Measurements from ENCODE around the gene ADD3.

Gene ADD3

DNA sequence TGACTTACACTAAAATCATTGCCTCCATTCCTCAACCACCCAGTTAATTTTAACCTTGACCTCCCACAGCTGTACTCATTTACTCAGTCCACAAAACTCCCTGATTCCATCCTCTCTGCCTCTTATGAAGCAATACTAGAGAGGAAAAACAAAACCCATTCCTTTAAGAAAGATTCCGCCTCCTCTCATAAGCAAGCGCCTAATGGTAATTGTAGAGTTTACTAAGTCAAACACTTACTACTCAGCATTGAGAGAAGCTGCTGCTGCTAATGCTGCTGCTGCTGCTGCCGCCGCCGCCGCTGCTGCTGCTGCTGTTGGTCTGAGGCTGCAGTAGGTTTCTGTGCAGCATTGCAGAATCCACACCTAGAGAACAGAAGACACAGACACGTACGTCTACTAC is 2.1 kb upstream of the ADD3 start:
- H3K4me3 ChIP-seq (replicated peaks in 1 of 2; ENCODE audit: low read depth in 2 of 2, low read length in 2 of 2) = peak overlapping the region; percentile 81 to 83
- DNase-seq (ENCODE audit: low read depth in 2 of 2) = peak; percentile 85 to 87

DNA sequence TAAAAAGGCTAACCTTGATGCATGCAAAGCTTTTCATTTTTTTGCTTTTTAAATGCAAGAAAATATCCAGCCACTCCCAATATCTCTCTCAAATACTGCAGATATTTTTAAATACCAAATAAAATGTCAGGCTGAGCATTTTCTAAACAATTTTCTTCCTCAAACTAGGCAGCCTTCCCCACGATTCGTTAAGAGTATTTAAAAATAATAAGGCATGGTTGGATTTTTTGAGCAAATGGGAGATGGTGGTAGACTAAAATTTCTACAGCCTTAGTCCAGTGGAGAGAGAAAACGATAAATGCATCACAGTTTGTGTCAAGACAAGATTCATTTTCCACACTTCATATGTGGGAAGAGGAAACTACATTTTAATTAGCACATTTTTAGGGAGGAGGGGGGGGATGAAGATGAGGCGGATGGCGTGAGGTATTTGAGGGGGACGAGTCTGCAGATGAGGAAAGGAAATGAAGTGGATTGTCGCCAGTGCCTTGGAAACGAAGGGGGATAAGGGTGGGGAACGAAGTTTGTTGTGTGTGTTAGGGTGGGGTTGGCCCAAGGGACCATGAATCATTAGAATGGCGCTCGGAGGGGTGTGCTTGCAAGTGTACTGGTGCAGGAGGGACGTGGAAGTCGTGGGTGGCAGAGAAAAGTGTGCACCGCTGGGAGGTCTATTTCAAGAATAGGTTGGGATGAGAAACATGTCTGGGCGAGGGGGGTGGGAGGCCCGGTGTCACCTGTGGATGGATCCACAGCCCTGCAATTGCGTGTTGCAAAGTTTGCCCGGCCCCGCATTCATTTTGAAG is 1.2 kb upstream of the ADD3 start:
- TF ChIP-seq, protein P1, sequence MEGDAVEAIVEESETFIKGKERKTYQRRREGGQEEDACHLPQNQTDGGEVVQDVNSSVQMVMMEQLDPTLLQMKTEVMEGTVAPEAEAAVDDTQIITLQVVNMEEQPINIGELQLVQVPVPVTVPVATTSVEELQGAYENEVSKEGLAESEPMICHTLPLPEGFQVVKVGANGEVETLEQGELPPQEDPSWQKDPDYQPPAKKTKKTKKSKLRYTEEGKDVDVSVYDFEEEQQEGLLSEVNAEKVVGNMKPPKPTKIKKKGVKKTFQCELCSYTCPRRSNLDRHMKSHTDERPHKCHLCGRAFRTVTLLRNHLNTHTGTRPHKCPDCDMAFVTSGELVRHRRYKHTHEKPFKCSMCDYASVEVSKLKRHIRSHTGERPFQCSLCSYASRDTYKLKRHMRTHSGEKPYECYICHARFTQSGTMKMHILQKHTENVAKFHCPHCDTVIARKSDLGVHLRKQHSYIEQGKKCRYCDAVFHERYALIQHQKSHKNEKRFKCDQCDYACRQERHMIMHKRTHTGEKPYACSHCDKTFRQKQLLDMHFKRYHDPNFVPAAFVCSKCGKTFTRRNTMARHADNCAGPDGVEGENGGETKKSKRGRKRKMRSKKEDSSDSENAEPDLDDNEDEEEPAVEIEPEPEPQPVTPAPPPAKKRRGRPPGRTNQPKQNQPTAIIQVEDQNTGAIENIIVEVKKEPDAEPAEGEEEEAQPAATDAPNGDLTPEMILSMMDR (IDR thresholded peaks at IDR 0.05; ENCODE audit: low read depth, low read length) = no peak
- H3K4me3 ChIP-seq (replicated peaks in 1 of 2; ENCODE audit: low read depth in 2 of 2, low read length in 2 of 2) = peak overlapping the region; percentile 81 to 83
- DNase-seq (ENCODE audit: low read depth in 2 of 2) = peak; percentile 86 to 93

More for the DNA sequence above, 2.1 kb upstream of the ADD3 start:
- TF ChIP-seq, protein P1 (IDR thresholded peaks at IDR 0.05; ENCODE audit: low read depth, low read length) = no peak

DNA sequence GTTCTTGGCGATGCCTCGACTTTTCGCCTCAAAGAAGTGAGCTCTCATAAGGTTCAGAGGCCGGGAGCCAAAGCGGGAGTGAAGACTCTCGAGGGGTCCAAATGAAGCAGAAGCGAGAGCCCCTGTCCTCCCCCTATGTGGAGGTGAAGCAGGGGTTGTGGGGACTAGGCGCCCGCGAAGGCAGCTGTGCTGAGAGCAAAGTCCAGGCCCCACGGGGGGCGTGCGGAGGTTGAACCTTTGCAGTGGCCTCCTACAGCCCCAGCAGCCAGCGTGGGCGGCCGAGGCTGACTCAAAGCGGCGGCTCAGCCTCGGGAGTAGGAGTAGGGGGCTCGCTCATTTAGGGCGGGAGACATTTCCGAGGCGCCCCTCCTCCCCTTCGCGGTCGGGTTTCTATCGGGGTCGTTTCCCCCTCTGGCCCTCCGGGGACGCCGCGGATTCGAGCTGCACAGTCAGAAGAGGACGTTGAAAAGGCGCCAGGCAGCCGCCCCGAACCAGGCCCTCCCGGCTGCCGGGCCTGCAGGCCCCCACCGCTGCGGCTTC is 553 bp upstream of the ADD3 start:
- TF ChIP-seq, protein P1 (IDR thresholded peaks at IDR 0.05; ENCODE audit: low read depth, low read length) = no peak
- H3K4me3 ChIP-seq (replicated peaks in 1 of 2; ENCODE audit: low read depth in 2 of 2, low read length in 2 of 2) = peak overlapping the region; percentile 81 to 83
- peak in 1 of 2 donors; percentile 64 for DNase-seq (ENCODE audit: low read depth in 2 of 2)

DNA sequence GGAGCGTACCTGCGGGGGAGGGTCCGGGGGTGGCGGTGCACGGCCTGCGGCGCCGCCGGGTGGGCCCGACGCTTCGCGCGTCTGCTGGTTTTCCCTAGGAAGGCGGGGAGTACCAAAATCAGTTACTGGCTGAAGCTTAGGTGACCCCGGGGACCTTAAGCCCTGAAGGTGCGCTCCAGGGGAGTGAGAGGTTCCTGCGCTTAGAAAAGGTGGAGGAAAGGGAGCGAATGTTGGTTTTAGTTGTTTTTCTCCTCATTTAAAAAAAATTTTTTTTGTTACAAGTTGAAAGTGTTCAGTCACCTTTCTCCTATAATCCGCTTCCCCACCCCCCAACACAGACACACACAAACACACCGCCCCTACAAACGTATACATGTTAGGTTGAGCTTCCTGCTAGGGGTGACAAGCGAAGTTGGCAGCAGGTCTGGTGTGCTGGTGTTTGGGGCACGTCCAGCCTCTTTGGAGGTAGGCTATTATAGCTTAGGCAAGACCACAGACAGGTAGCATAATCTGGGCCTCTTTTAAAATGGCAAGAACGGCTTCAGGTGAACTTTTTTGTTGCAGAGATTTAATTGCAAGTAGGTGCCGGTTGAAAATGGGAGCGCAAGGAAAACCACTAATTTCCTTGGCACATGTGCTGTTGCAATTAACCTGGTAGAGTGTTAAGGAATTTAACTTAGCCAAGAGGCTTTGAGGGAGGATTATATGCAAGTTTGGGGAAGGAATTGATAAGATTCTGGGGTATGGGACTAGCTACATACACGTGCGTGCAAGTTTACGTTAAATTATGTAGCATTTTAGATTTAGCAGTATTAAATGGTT is 945 bp downstream of the ADD3 start:
- DNase-seq (ENCODE audit: low read depth in 2 of 2) = no peak
- TF ChIP-seq, protein P1 (IDR thresholded peaks at IDR 0.05; ENCODE audit: low read depth, low read length) = no peak
- H3K4me3 ChIP-seq (replicated peaks in 1 of 2; ENCODE audit: low read depth in 2 of 2, low read length in 2 of 2) = peak overlapping the region; percentile 81 to 83

DNA sequence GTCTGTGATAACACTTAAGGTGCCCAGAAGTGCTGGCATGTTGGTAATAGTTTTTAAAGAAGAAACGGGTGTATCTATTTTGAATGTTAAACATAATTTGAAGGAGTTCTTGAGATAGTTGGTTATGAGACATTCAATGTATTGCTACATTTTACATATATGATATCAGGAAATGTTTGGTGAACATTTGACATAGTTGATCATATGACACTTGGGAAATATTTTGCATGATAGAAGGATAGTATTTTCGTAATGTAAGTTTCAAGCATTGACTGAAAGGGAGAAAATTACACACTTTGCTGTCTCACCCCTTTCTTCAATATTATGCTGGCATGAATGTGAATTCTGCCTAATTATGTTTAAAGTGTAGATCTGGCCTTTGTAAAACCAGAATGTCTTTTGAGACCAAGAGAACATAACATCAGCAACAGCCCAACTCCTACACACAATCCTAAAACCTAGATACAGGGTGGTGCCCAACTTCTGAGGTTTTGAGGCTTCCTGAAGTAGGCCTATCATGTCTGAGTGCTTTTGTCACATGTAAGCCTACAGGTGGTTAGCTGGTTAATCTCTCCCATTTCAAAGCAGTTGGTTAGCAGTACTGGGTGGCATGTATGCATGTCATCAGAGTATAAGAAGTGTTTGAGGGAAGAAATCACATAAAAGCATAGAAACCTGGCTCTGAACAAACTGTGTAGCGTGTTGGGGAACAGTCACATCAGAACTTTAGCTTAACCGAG is 2.1 kb downstream of the ADD3 start:
- no peak for DNase-seq (ENCODE audit: low read depth in 2 of 2)
- H3K4me3 ChIP-seq (replicated peaks in 1 of 2; ENCODE audit: low read depth in 2 of 2, low read length in 2 of 2) = peak overlapping the region; percentile 81 to 83
- TF ChIP-seq, protein P1 (IDR thresholded peaks at IDR 0.05; ENCODE audit: low read depth, low read length) = no peak

Measured in cardiac fibroblast (primary cell).